NCI-H82 (cell line): ENCODE results near the gene RAB31.
"Not testable (repeated sequence)": the region's sequence is repeated elsewhere in the genome, so short reads cannot be mapped to it uniquely, and the experiment has no call there.

ENCODE experiments used
- DNase-seq: peaks from one replicate; lab custom pipeline; 2025; lab: John Stamatoyannopoulos, UW

RAB31 gene

GRCh38 chr18:9891515-9891914 is 183.4 kb downstream of the RAB31 start:
- DNase-seq: not testable (repeated sequence)

- no peak for DNase-seq
These were observed 186.5 kb downstream of the RAB31 start for GRCh38 chr18:9894454-9895068.

- DNase-seq: no peak
These were observed 189.0 kb downstream of the RAB31 start for GRCh38 chr18:9897129-9897528.

DNA sequence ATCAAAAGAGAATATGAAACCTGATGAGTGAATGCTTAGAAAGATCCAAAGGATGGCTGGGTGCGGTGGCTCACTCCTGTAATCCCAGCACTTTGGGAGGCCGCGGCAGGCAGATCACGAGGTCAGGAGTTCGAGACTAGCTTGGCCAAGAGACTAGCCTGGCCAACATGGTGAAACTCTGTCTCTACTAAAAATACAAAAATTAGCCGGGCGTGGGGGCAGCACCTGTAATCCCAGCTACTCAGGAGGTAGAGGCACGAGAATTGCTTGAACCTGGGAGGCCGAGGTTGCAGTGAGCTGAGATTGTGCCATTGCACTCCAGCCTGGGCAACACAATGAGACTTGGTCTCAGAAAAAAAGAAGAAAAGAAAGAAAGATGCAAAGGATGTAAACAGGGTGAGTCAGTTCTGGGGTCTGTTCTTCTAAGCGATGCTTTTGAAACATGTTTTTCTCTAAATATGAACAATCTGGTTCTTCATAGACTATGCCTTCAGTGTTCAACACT is 189.7 kb downstream of the RAB31 start:
- DNase-seq: not testable (repeated sequence)

GRCh38 chr18:9898792-9899549 is 190.9 kb downstream of the RAB31 start:
- DNase-seq: no peak

DNA sequence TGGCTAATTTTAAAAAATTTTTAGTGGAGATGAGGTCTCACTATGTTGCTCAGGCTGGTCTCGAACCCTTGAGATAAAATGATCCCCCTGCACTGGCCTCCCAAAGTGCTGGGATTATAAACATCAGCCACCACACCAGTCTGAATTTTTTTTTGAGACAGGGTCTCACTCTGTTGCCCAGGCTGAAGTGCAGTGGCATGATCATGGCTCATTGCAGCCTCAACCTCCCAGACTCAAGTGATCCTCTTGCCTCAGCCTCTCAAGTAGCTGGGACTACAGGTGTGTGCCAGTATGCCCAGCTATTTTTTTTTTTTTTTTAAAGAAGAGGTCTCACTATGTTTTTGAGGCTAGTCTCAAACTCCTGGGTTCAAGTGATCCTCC is 191.4 kb downstream of the RAB31 start:
- not testable (repeated sequence) for DNase-seq

DNA sequence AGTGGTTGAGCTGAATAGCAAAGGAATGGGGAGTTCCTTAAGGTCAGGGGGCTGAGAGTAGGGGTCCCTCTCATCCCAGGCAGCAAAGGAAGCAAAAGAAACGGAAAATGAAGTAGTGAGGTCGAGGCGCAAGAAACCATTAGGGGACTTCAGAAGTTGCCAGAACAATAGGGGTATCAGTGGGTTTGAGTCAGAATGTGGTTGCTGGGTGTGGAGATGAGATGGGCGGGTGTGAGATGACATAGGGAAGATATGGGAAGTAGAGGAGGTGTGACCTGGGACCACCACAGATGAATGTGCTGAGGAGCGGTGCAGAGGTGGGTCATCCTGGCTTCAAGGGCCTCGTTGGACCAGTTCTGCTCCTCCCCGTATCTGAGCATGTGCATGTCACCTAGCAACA is 192.6 kb downstream of the RAB31 start:
- DNase-seq: no peak

GRCh38 chr18:9901377-9901776 is 193.3 kb downstream of the RAB31 start:
- DNase-seq: no peak

DNA sequence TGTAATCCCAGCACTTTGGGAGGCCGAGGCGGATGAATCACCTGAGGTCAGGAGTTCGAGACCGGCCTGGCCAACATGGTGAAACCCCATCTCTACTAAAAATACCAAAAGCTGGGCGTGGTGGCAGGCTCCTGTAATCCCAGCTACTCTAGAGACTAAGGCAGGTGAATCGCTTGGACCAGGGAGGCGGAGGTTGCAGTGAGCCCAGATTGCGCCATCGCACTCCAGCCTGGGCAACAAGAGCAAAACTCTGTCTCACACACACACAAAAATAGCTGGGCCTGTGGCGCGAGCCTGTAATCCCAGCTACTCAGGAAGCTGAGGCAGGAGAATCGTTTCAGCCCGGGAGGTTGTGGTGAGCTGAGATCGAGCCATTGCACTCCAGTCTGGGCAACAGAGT is 194.2 kb downstream of the RAB31 start:
- DNase-seq: peak; percentile 71

DNA sequence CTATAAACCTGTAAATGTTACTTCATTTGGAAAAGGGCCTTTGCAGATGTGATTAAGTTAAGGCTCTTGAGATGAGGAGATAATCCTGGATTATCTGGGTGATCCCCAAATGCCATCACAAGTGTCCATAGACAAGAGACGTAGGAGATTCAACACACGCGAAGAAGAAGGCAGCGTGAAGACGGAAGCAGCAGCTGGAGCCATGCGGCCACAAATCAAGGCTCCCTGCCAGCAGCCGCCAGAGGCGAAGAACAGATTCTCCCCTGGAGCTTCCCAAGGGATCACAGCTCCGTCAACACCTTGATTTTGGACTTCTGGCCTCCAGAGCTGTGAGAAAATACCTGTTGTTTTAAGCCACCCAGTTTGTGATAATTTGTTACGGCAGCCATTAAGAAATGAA is 194.7 kb downstream of the RAB31 start:
- peak; percentile 98 for DNase-seq

- no peak for DNase-seq
These were observed 197.4 kb downstream of the RAB31 start for GRCh38 chr18:9905401-9905922.

GRCh38 chr18:9906481-9906880 is 198.4 kb downstream of the RAB31 start:
- no peak for DNase-seq

DNA sequence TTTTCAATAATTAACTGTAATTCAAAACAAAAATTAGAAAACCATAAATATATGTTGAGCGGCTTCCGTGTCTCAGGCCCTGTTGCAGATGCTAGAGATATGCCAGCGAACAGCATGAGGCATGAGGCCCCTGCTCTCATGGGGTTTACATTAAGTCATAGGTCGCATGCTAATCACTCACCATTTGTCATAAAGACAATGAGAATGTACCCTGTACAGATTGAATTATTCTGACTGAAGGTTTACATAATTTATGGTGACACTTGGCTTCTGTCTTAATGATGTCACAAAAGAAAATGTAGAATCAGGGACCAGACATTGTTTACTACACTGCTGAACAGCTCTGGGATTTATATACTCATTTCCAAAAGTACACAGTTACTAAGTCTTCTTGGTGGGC is 199.8 kb downstream of the RAB31 start:
- no peak for DNase-seq

DNA sequence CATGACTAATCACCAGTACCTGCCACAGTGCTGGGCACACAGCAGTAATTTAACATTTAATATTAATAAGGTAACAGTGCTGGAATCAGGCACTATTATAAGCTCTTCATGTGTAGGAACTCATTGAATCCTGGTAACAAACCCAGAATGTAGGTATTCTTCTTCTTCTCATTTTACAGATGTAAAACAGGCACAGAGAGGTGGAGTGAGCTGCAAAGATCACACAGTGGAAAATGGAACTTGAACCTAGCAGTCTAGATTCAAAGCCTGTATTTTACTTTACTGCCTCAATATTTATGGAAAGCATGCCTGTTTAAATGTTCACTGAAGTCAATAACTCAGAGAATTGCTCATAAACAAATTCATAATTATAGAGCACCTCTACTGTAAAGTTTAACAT is 202.0 kb downstream of the RAB31 start:
- no peak for DNase-seq

DNA sequence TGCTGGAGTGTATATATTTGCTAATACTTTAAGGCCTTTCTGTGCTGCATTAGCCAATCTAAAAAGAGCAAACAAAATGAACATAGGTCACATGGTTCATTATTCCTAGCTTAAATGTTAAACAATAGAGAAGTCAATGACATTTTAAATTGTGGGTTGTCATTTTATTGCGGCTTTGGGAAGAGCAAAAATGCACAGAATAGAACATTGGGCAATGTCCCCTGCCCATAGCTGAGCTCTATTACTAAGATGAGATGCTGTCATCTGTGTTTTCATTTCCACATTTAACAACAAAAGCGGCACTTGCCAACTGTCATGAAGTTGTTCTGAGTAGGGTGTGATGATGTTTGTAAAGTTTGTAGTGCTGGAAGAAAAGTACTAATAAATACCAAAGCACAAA is 202.6 kb downstream of the RAB31 start:
- no peak for DNase-seq

DNA sequence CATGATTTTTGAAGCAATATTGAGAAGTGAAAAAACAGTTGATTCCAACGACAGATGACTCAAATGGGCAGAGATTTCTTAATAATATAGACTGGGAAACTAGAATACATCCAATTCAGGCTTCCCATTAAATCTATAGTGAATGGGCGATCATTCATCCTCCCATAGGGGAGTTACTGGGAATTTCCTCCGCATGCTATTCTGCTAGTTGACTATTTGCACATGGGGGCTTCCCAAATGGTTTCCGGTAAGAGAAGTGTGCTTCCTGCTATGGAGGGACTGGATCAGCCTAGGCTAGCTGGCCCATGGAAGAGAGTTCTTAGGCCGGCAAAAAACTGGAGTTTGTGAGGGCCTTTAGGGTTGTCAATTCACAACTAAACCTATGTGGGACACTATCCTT is 203.1 kb downstream of the RAB31 start:
- DNase-seq: no peak
